DOHH2 (cell line): Measurements from ENCODE around the gene CDK5.

Experiments used
- EZH2phosphoT487 ChIP-seq: fragments of 200-600 bp; sonication (generic); IDR thresholded peaks from 2 replicates; pipeline ENCODE4 v1.6.1; 2017; ENCODE audit warnings: borderline replicate concordance, mild to moderate bottlenecking, antibody characterized with exemption, low read length, moderate library complexity, mixed read lengths
- TF ChIP-seq, protein P1 (sequence below): fragments of 200-600 bp; sonication (generic); IDR thresholded peaks from one replicate; pipeline ENCODE4 v1.5.1; 2014; ENCODE audit warnings: antibody characterized with exemption, mild to moderate bottlenecking, low read depth, low read length; ENCODE audit not compliant: poor library complexity, severe bottlenecking

DNA sequence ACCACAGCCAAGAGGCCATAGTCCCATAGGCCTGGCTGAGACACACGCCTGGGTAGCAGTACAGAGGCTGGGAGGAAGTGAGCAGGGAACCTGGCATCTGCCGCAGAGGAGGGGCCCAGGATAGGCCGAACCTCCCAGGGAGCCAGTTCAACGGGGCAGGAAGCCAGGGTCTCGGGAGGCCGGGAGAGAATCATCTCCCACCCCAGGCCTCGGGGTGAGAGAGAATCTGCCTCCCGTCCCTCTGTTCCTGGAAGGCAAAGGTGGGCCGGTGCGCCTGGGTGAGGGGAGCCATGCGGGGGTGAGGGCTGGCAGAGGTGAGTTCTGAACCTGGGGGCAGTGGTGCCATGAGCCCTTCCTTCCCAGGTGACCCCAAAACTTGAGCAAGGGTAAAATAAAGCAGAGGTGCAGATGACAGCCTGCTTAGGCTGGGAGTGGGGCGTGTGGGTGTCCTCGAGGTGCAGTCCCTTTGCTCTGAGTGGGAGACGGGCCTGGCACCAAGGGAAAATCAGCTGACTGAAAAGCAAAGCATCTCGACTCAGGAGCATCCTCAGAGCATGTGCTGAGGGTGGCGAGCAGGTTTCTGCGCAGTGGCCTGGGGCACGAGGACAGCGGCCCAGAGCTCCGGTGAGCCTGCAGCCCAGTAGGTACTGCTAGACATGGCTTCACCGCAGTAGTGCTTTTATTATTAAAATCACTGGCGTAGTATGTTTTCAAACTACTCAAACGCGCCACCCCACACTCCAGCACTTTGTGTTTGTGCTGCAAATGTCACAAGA is 44.1 kb upstream of the CDK5 start:
- TF ChIP-seq, protein P1, sequence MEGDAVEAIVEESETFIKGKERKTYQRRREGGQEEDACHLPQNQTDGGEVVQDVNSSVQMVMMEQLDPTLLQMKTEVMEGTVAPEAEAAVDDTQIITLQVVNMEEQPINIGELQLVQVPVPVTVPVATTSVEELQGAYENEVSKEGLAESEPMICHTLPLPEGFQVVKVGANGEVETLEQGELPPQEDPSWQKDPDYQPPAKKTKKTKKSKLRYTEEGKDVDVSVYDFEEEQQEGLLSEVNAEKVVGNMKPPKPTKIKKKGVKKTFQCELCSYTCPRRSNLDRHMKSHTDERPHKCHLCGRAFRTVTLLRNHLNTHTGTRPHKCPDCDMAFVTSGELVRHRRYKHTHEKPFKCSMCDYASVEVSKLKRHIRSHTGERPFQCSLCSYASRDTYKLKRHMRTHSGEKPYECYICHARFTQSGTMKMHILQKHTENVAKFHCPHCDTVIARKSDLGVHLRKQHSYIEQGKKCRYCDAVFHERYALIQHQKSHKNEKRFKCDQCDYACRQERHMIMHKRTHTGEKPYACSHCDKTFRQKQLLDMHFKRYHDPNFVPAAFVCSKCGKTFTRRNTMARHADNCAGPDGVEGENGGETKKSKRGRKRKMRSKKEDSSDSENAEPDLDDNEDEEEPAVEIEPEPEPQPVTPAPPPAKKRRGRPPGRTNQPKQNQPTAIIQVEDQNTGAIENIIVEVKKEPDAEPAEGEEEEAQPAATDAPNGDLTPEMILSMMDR: no peak
- TF ChIP-seq EZH2phosphoT487: no peak
